Mesodermal cell (in vitro differentiated cells): ENCODE results near the gene CDS1.
A peak's percentile ranks its signal among the peaks of the same experiment; 100 is the strongest.

Experiments used
- H3K27ac ChIP-seq: 2 replicates; pipeline ENCODE4 v1.7.0; 2013; ENCODE audit warnings: mild to moderate bottlenecking, low read depth, low read length, moderate library complexity; ENCODE audit not compliant: severe bottlenecking
- H3K36me3 ChIP-seq: 2 replicates; pipeline ENCODE4 v1.7.1; 2013; ENCODE audit warnings: mild to moderate bottlenecking, low read length, moderate library complexity; ENCODE audit not compliant: control insufficient read depth, insufficient read depth
- H3K4me1 ChIP-seq: one replicate; pipeline ENCODE4 v1.7.1; 2013; ENCODE audit warnings: mild to moderate bottlenecking, low read length; ENCODE audit not compliant: insufficient read depth, control insufficient read depth, poor library complexity, severe bottlenecking
- H3K4me3 ChIP-seq: 2 replicates; pipeline ENCODE4 v1.7.0; 2013; ENCODE audit warnings: low read length, control low read depth, mild to moderate bottlenecking; ENCODE audit not compliant: insufficient read depth, poor library complexity, severe bottlenecking; ENCODE audit errors: extremely low read depth
- H3K9me3 ChIP-seq: 2 replicates; pipeline ENCODE4 v1.7.1; 2013; ENCODE audit warnings: mild to moderate bottlenecking, low read length, moderate library complexity; ENCODE audit not compliant: control insufficient read depth
- WGBS, 2 experiments: methylation state at CpG; one replicate each; pipeline ENCODE4 v1.1.5; 2013; ENCODE audit warnings: missing lambda C conversion rate in 2 of 2; ENCODE audit not compliant: insufficient coverage in 2 of 2; 5-methylcytosine and 5-hydroxymethylcytosine counted together

The CDS1 gene

DNA sequence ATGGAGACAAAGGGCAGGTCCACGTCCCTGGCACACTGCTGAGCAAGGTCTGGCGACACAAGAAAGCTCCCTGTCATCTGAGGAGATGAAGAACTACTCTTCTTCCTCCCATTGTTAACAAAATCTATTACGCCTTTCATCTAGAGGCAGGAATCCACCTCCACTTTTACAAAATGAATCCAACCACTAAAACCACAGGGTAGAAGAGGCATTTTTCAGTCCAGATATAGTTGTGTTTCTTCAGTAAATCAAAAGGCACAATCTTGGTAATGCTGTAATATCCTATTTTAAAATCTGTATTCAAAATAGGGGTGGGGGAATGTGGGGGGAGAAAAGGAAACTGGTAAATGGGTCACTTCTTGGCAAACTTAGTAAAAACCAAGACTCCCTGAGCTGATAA is 101.4 kb downstream of the CDS1 start:
- Histone ChIP-seq H3K36me3 (peaks cover 91% of the 10 kb centered on the region), H3K27ac (no peak overlapping the region), H3K9me3 (no peaks in the 10 kb centered on the region), H3K4me3 (no peak overlapping the region), H3K4me1 (peaks cover 29% of the 10 kb centered on the region)
- WGBS, 2 experiments, result 92 to 100% methylated on average over 1 to 2 of the region's 3 CpGs

DNA sequence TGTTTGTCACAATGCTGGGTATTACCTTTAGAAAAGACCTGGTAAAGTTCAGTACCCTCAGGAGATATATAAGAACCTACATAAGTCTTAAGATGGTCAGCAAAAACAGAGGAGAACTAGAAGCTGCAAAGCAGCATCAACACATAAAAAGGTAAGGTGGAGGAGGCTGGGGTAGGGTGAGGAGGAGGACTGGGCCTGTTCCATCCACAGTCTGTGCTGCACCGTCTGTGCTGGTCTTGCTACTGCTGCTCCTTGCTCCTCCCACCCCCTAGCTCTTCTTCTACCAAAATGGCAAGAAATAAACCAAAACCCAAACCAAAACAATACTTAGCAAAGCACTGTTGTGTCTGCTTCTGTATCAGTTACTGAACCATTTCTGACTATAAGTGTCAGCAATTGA is 102.2 kb downstream of the CDS1 start:
- Histone ChIP-seq H3K4me3 (no peak overlapping the region), H3K36me3 (peaks cover 88% of the 10 kb centered on the region), H3K9me3 (no peaks in the 10 kb centered on the region), H3K27ac (no peak overlapping the region), H3K4me1 (peaks cover 29% of the 10 kb centered on the region)
- no CpG with 5 or more reads among the region's 1 CpG for WGBS, 2 experiments

DNA sequence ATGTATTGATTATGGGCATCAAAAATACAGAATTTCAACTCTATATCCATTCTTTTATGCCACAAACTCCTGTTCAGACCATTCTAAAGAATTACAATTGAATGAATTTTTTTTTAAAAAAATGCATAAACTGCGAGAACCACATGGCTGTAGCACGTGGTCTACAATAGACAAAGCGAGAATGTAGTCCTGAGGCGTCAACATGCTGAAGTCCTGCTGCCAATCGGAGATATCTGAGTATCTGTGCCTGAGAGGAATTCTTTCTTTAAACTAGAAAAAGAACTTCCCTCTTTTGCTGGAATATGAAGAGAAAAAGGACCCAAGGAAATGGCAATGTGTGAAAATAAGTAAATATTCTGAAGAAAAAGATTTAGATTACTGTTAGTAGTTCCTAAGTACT is 105.7 kb downstream of the CDS1 start:
- Histone ChIP-seq H3K4me3 (no peak overlapping the region), H3K9me3 (no peaks in the 10 kb centered on the region), H3K4me1 (peaks cover 22% of the 10 kb centered on the region), H3K27ac (no peak overlapping the region), H3K36me3 (peaks cover 79% of the 10 kb centered on the region)
- 96 to 100% methylated on average over 5 of the region's 5 CpGs for WGBS, 2 experiments

DNA sequence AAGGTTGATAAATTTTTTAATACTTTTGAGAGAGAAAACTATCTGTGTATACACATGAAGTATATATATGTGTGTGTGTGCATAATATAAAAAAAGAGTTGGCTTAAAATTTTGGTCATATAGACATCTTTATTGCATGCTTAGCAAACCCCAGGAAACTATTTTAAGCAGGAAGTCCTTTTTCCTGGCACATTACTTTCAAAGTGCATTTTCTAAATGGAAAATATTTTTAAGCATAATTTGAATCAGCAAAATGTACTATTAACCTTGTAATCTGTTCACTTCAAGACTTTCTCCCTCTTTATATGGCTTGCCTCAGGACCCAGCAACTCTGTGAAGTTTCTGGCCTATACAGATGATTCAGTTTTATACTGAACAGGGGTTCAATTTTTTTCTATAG is 106.3 kb downstream of the CDS1 start:
- peaks cover 79% of the 10 kb centered on the region for H3K36me3 ChIP-seq
- H3K27ac ChIP-seq, result no peak overlapping the region
- peaks cover 19% of the 10 kb centered on the region for H3K4me1 ChIP-seq
- H3K9me3 ChIP-seq, result no peaks in the 10 kb centered on the region
- no peak overlapping the region for H3K4me3 ChIP-seq

DNA sequence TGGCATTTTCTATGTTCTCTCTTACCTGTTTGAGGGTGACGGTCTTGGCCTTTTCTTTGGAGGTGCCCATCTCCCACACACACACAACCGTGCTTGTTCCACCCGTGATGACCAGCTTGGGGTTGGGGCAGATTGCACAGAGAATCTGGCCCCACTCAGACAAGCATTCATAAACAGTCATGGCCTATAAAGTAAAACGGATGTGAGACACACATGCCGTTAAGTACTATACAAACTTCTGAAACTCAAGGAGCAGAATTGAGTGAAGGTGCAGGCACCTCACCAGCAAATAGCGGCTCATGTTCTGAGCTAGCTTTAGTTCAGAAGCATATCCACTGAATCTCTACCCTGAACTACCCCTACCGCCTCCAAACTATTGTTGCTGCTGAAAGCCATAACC is 107.6 kb downstream of the CDS1 start:
- H3K4me1 ChIP-seq, result peaks cover 19% of the 10 kb centered on the region
- H3K4me3 ChIP-seq, result no peak overlapping the region
- 80 to 94% methylated on average over 2 to 5 of the region's 7 CpGs for WGBS, 2 experiments
- no peaks in the 10 kb centered on the region for H3K9me3 ChIP-seq
- no peak overlapping the region for H3K27ac ChIP-seq
- peaks cover 79% of the 10 kb centered on the region for H3K36me3 ChIP-seq

DNA sequence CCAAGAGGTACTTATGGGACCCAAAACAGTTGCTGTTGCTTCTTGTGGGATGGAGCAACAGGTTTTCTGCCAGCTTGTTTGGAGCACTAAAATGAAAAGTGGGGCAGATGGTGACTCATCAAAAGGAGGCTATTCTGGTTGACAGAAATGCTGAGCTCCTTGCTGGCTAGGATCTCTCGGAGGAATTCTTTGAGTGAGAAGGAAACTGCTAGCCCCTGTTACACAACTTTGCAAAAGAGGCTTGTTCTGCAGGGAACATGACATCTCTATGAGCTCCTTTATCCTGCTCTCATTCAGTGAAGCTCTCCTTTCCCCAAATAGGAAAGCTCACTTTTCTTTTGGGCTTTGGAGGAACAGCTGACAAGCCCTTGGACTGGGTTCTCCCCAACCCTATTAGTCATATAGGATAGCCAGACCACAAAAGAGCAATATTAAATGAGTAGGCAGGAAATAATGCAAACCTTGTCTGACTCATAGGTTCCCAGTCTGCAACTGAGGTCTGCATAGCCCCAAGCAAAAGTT is 108.3 kb downstream of the CDS1 start:
- Histone ChIP-seq H3K27ac (peak overlapping the region; percentile 85), H3K36me3 (peaks cover 80% of the 10 kb centered on the region), H3K4me3 (no peak overlapping the region), H3K4me1 (peaks cover 19% of the 10 kb centered on the region), H3K9me3 (no peaks in the 10 kb centered on the region)
- WGBS, 2 experiments, result 100% methylated on average over 1 of the region's 1 CpG; no CpG with 5 or more reads in 1 of the 2 experiments

DNA sequence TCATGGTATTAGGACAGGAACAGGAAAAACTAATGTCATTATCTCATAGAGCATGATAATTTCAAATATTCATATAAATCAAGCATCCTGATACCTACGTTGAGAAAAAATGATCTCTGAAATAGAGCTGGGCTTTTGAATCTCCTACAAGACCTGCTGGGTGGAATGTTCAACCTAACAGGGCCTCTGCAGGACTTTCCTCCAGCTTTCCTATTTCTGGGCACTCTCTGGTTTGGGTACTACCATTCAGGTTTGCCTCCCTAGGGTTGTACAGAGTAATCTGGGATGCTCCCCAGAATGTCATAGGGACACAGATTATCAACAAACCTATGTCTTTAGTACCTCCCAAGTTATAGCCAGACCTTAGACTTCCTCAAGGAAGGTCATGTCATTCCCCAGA is 108.9 kb downstream of the CDS1 start:
- WGBS, 2 experiments, result 100% methylated on average over 1 of the region's 1 CpG; no CpG with 5 or more reads in 1 of the 2 experiments
- Histone ChIP-seq H3K4me1 (peaks cover 19% of the 10 kb centered on the region), H3K36me3 (peaks cover 80% of the 10 kb centered on the region), H3K27ac (peak overlapping the region; percentile 85), H3K9me3 (no peaks in the 10 kb centered on the region), H3K4me3 (no peak overlapping the region)

DNA sequence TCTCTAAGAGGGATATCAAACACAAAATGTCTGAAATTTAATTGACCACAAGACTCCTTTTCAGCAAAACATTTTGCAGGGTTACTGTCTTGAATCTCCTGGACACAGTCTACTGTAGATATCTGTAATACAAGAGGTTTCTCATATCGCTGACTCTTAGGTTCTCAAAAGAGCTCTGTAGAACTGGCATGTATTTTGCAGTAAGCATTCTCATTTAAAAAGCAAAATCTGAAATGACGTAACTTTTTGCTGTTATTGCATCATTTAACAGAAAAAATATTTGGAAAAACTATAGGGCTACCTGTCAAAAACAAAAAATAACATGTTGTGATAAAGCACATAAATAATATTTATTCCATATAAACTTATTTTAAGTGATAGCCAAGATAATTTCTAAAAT is 114.2 kb downstream of the CDS1 start:
- Histone ChIP-seq H3K27ac (no peak overlapping the region), H3K4me3 (no peak overlapping the region), H3K36me3 (peaks cover 84% of the 10 kb centered on the region), H3K4me1 (no peaks in the 10 kb centered on the region), H3K9me3 (no peaks in the 10 kb centered on the region)
- 100% methylated on average over 1 of the region's 2 CpGs; no CpG with 5 or more reads in 1 of the 2 experiments for WGBS, 2 experiments

DNA sequence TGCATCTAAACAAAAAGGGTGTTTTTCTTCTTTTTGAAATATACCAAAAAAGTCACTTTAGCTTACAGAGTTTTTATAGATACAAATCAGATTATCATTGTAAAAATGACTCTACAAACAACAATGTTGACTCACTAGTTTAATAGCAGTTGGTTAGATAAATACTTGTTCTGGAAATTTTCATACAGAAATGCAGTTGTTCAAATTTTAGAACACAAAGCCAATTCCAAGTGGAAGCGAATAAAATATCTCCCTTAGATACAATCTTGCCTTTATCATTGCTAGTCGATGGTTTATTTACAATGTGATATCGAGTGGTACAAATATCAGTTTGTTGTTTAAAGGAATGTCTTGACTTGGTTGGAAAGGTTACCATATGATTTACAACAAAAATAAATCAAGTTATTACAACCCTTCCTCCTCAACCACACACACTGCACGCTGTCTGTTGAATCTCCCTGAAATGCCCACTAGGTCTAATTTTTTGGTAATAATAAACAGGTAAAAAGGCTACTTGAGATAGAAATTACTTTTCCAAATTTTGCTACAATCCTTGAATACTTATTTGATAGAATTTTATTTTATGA is 114.8 kb downstream of the CDS1 start:
- Histone ChIP-seq H3K9me3 (no peaks in the 10 kb centered on the region), H3K36me3 (peaks cover 88% of the 10 kb centered on the region), H3K4me1 (no peaks in the 10 kb centered on the region), H3K27ac (no peak overlapping the region), H3K4me3 (no peak overlapping the region)
- WGBS, 2 experiments, result no CpG with 5 or more reads among the region's 4 CpGs

DNA sequence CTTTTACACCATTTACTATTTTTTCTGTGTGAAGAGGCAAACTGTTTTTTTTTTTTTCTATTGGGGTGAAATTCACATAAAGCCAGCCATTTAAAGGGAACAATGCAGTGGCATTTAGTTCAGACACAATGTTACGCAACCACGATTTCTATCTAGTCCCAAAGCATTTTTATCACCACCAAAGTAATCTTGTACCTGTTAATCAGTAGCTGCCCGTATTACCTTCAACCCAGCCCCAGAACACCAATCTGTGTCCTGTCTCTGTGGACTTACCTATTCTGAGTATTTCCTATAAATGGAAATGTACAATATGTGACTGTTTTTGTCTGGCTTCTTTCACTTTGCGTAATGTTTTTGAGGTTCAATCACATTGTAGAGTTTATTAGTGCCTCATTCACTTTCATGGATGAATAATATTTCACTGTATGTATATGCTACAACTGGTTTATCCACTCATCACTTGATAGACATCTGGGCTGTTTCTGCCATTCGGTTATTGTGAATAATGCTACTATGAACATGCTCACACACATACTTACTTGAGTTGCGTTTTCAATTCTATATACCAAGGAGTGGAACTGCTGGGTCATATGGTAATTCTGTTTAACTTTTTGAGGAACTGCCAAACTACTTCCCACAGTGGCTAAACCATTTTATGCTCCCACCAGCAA is 116.2 kb downstream of the CDS1 start:
- H3K9me3 ChIP-seq, result no peaks in the 10 kb centered on the region
- no peaks in the 10 kb centered on the region for H3K4me1 ChIP-seq
- H3K36me3 ChIP-seq, result peaks cover 90% of the 10 kb centered on the region
- WGBS, 2 experiments, result 92 to 100% methylated on average over 2 of the region's 6 CpGs
- H3K4me3 ChIP-seq, result no peak overlapping the region
- H3K27ac ChIP-seq, result no peak overlapping the region
